Stomach (tissue), 4 donors: ENCODE measurements around the gene C10orf71.

Experiments
- POLR2AphosphoS5 ChIP-seq, 3 donors: sonication (generic); formaldehyde crosslinking; IDR thresholded peaks; one replicate each; pipeline ENCODE4 v1.6.1; 2016; ENCODE audit warnings: antibody characterized with exemption in 3 of 3
- TF ChIP-seq, protein P1 (sequence below), 7 experiments: fragments of 450-650 bp in 4 of 7; fragments of 200-600 bp in 3 of 7; sonication (generic) in 3 of 7; IDR thresholded peaks; one replicate each; pipeline ENCODE4 v1.5.1; 2016 to 2019; ENCODE audit warnings: antibody characterized with exemption in 7 of 7, control low read depth in 2 of 7, mild to moderate bottlenecking in 1 of 7

DNA sequence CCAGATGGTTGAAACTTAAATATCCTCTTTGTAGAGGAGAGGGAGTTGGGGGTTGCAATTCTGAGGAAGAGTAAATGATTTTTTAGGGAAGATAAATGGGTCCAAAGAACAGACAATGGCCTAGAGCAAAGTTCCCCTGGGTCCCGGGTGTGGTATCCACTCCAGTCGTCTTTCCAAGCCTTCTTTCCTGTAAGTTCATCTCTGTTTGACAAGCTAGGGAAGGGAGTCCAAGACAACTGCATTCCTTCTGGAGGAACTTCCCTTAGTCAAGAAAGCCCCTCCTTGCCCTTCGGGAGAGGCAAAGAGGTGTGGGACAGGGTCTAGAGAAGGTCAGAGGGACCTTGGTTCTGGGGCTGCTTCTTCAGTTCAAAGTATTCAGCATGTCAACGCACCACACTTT is 33.4 kb downstream of the C10orf71 start:
- no peak for TF ChIP-seq POLR2AphosphoS5 (IDR thresholded peaks at IDR 0.05)
- TF ChIP-seq, protein P1, sequence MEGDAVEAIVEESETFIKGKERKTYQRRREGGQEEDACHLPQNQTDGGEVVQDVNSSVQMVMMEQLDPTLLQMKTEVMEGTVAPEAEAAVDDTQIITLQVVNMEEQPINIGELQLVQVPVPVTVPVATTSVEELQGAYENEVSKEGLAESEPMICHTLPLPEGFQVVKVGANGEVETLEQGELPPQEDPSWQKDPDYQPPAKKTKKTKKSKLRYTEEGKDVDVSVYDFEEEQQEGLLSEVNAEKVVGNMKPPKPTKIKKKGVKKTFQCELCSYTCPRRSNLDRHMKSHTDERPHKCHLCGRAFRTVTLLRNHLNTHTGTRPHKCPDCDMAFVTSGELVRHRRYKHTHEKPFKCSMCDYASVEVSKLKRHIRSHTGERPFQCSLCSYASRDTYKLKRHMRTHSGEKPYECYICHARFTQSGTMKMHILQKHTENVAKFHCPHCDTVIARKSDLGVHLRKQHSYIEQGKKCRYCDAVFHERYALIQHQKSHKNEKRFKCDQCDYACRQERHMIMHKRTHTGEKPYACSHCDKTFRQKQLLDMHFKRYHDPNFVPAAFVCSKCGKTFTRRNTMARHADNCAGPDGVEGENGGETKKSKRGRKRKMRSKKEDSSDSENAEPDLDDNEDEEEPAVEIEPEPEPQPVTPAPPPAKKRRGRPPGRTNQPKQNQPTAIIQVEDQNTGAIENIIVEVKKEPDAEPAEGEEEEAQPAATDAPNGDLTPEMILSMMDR (IDR thresholded peaks at IDR 0.05) = no peak
